Measurements from ENCODE around the gene LMBR1L. TPM values are rescaled to one million over a fixed set of nuclear protein-coding genes. Genes with fewer than 3 reads are reported as not detected.
A peak's percentile ranks its signal among the peaks of the same experiment; 100 is the strongest.

Gene LMBR1L
- total RNA-seq, 1 donor from 2014 or later = 61.7 TPM

DNA sequence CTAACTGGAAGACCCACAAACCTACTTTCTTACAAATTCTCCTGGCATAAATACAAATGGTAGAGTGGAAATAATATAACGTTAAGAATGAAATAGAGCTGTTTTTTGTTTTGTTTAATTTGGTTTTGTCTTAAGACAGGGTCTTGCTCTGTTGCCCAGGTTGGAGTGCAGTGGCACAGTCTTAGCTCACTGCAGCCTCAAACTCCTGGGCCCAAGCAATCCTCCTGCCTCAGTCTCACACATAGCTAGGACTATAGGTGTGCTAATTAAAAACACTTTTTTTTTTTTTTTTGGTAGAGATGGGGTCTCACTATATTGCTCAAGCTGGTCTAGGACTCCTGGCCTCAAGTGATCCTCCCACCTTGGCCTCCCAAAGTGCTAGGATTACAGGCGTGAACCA, 11.9 kb downstream of the LMBR1L start:
- no peak overlapping the region for H3K4me3 ChIP-seq
- peaks cover 11% of the 10 kb centered on the region for H3K27me3 ChIP-seq (ENCODE audit: low read depth)
- TF ChIP-seq, protein P1, sequence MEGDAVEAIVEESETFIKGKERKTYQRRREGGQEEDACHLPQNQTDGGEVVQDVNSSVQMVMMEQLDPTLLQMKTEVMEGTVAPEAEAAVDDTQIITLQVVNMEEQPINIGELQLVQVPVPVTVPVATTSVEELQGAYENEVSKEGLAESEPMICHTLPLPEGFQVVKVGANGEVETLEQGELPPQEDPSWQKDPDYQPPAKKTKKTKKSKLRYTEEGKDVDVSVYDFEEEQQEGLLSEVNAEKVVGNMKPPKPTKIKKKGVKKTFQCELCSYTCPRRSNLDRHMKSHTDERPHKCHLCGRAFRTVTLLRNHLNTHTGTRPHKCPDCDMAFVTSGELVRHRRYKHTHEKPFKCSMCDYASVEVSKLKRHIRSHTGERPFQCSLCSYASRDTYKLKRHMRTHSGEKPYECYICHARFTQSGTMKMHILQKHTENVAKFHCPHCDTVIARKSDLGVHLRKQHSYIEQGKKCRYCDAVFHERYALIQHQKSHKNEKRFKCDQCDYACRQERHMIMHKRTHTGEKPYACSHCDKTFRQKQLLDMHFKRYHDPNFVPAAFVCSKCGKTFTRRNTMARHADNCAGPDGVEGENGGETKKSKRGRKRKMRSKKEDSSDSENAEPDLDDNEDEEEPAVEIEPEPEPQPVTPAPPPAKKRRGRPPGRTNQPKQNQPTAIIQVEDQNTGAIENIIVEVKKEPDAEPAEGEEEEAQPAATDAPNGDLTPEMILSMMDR (IDR thresholded peaks at IDR 0.05) = no peak
- H3K4me1 ChIP-seq = peaks cover 20% of the 10 kb centered on the region
- no peak overlapping the region for H3K27ac ChIP-seq
- H3K9me3 ChIP-seq = no peaks in the 10 kb centered on the region
- no peak for DNase-seq
- intact Hi-C loops (cut with DNase I) = no loop called here
- no peak for ATAC-seq
- H3K36me3 ChIP-seq = peaks cover 80% of the 10 kb centered on the region

- DNase-seq (peak; percentile 61), ATAC-seq (peak; percentile 35 to 41)
- Histone ChIP-seq H3K36me3 (peaks cover 73% of the 10 kb centered on the region), H3K4me3 (no peak overlapping the region), H3K27ac (no peak overlapping the region), H3K9me3 (no peaks in the 10 kb centered on the region), H3K27me3 (ENCODE audit: low read depth) (peaks cover 18% of the 10 kb centered on the region), H3K4me1 (peaks cover 22% of the 10 kb centered on the region)
- intact Hi-C loops (cut with DNase I) = no loop called here
- TF ChIP-seq, protein P1 (IDR thresholded peaks at IDR 0.05) = peak; percentile 84
These were observed 12.6 kb downstream of the LMBR1L start for GRCh38 chr12:49098035-49098451.

- TF ChIP-seq, protein P1 (IDR thresholded peaks at IDR 0.05) = no peak
- Histone ChIP-seq H3K9me3 (no peaks in the 10 kb centered on the region), H3K36me3 (peaks cover 67% of the 10 kb centered on the region), H3K27ac (no peak overlapping the region), H3K4me1 (peaks cover 29% of the 10 kb centered on the region), H3K27me3 (ENCODE audit: low read depth) (peaks cover 24% of the 10 kb centered on the region), H3K4me3 (no peak overlapping the region)
- intact Hi-C loops (cut with DNase I) = no loop called here
- no peak for ATAC-seq
- DNase-seq = no peak
These were observed 13.3 kb downstream of the LMBR1L start for GRCh38 chr12:49097381-49097780.

DNA sequence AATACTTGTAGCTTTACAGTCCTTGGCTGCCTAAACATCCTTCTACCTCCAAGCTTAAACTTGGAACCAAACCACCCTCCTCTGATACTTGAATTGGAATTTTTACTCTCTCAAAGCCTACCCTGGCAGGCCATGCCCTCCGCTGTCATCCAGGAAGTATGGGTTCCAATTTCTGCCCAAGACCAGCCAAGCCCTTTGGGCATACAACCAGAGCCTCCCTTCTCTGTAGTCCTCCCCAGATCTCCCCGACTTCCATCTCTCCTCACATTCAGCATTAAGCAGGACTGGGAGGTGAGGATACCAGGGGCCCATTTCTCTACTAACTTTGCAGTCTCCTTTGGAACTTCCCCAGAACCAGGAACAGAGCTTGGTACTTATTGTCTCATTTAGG, 15.7 kb downstream of the LMBR1L start:
- TF ChIP-seq, protein P1 (IDR thresholded peaks at IDR 0.05) = no peak
- DNase-seq (no peak), ATAC-seq (no peak)
- Histone ChIP-seq H3K27me3 (ENCODE audit: low read depth) (peaks cover 47% of the 10 kb centered on the region), H3K4me1 (peaks cover 52% of the 10 kb centered on the region), H3K4me3 (no peak overlapping the region), H3K27ac (no peak overlapping the region), H3K9me3 (no peaks in the 10 kb centered on the region), H3K36me3 (peaks cover 43% of the 10 kb centered on the region)
- intact Hi-C loops (cut with DNase I) = no loop called here

DNA sequence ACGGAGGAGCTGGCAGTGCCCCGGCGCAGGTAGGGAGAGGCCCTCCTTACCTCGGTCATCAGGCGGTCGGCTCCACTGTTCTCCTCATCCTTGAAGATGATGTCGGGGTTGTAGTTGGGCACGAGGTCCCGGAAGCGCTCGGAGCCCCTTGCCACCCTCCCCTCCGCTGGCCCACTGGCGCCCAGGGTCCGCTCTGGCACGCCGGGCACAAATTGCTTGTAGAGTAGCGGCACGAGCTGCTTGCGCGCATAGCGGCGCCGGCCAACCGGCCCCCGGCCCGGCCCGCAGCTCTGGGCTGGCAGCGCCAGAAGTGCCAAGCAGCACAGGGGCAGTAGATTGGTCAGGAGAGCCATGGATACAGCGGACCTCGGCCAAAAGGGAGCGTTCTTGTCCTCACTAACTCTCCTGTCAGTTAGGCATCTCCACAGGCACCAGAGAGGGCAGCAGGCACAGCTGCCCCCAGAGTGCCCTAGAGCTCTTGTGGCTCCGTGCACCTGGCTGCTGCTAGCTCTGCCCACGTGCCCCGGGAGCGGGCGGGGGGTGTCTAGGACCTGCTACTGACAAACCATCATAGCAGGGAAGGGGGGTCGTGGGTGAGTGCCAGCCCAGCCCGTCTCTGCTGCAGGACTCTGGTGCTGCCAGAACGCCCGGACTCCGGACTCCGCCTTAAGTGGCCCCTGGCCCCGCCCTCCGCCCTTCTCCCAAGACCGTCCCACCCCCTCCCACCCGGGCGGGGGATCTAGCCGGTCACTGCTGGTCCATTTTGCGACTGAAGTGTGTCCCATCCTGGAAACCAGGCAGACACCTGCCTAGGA, 16.3 kb downstream of the LMBR1L start, which contains the start of gene DHH:
Gene DHH (minus strand): TSS at position 642 of the 815 bp plus-strand sequence. CDS start 289 bp downstream, at position 353.
- peak; percentile 36 to 42 for ATAC-seq
- no peak within 1 kb of the TSS for H3K27ac ChIP-seq

More for the DNA sequence above, 16.3 kb downstream of the LMBR1L start, which contains the start of gene DHH:
- intact Hi-C loops (cut with DNase I) = no loop called here
- Histone ChIP-seq H3K9me3 (no peaks in the 10 kb centered on the region), H3K4me3 (peak within 1 kb of the TSS; percentile 38), H3K36me3 (peaks cover 37% of the 10 kb centered on the region), H3K4me1 (peaks cover 58% of the 10 kb centered on the region), H3K27me3 (ENCODE audit: low read depth) (peaks cover 53% of the 10 kb centered on the region)
- TF ChIP-seq, protein P1 (IDR thresholded peaks at IDR 0.05) = no peak
- peak; percentile 61 for DNase-seq

Measured in lower lobe of right lung (tissue), 2 donors.